Calu3 (cell line): Measurements from ENCODE around the gene EYA3. TPM values are rescaled to one million over a fixed set of nuclear protein-coding genes. Genes with fewer than 3 reads are reported as not detected.

Experiments used
- BruUV-seq: library from RNA; stranded (reverse); fragments of 400-500 nt; replicated peaks from 2 replicates; lab custom pipeline; 2021; lab: Mats Ljungman, UMichigan
- CTCF ChIA-PET: fragments of 300-600 bp; sonication (Branson Sonifier 250); formaldehyde crosslinking; loops from one replicate; lab custom pipeline; 2022; ENCODE audit warnings: antibody characterized with exemption; lab: Charles Lee
- DNase-seq: peaks from one replicate; pipeline ENCODE4 v3.0.0; 2022
- H3K27ac Mint-ChIP-seq: one replicate; pipeline ENCODE4 v1.8.0; 2022; ENCODE audit warnings: mixed read lengths; ENCODE audit not compliant: unreplicated experiment
- H3K27me3 Mint-ChIP-seq: one replicate; pipeline ENCODE4 v1.8.0; 2022; ENCODE audit warnings: mixed read lengths; ENCODE audit not compliant: unreplicated experiment
- H3K36me3 Mint-ChIP-seq: one replicate; pipeline ENCODE4 v1.8.0; 2022; ENCODE audit warnings: mild to moderate bottlenecking, moderate library complexity, mixed read lengths; ENCODE audit not compliant: insufficient read depth, unreplicated experiment
- H3K4me1 Mint-ChIP-seq: one replicate; pipeline ENCODE4 v1.8.0; 2022; ENCODE audit warnings: mild to moderate bottlenecking, low read depth, mixed read lengths; ENCODE audit not compliant: unreplicated experiment
- H3K4me3 Mint-ChIP-seq: one replicate; pipeline ENCODE4 v1.8.0; 2022; ENCODE audit warnings: mild to moderate bottlenecking, low read depth, moderate library complexity, mixed read lengths; ENCODE audit not compliant: unreplicated experiment
- H3K9me3 Mint-ChIP-seq: one replicate; pipeline ENCODE4 v1.8.0; 2022; ENCODE audit warnings: low read depth, mixed read lengths; ENCODE audit not compliant: unreplicated experiment
- CTCF ChIP-seq: fragments of 200-600 bp; IDR thresholded peaks from one replicate; pipeline ENCODE4 v1.8.0; 2022; ENCODE audit warnings: antibody characterized with exemption; ENCODE audit not compliant: unreplicated experiment
- intact Hi-C: fragments of 100-400 bp; cut with micrococcal nuclease; formaldehyde crosslinking; loops from one replicate; pipeline ENCODE4 v1.10.0; 2022; ENCODE audit not compliant: unreplicated experiment
- total RNA-seq: library from RNA; stranded (reverse); gene quantifications from 2 replicates; pipeline ENCODE4 v1.2.3, GENCODE V29; 2022

EYA3 gene
- total RNA-seq, 1 experiment from 2014 or later: 18.8 TPM

GRCh38 chr1:28115267-28115666 lies 26.9 kb upstream of the EYA3 start:
- peak; percentile 47 for DNase-seq
- BruUV-seq: no TSS peak
- H3K9me3 Mint-ChIP-seq: no peaks in the 10 kb centered on the region
- no peaks in the 10 kb centered on the region for H3K27me3 Mint-ChIP-seq
- intact Hi-C loops: no loop called here
- TF ChIP-seq CTCF: no peak
- H3K27ac Mint-ChIP-seq: peak overlapping the region; percentile 42
- H3K4me1 Mint-ChIP-seq: peaks cover 21% of the 10 kb centered on the region
- H3K36me3 Mint-ChIP-seq: no peaks in the 10 kb centered on the region
- no peak overlapping the region for H3K4me3 Mint-ChIP-seq
- CTCF ChIA-PET: interaction anchor here (0.6 to 0.8 kb wide), 2 partner anchors 10 to 270 kb away, joined by 3 read pairs; no protein-coding TSS in a partner anchor

GRCh38 chr1:28114844-28115243 lies 26.4 kb upstream of the EYA3 start:
- Mint-ChIP-seq H3K4me3 (no peak overlapping the region), H3K27ac (peak overlapping the region; percentile 42), H3K4me1 (peaks cover 21% of the 10 kb centered on the region), H3K36me3 (no peaks in the 10 kb centered on the region), H3K9me3 (no peaks in the 10 kb centered on the region), H3K27me3 (no peaks in the 10 kb centered on the region)
- TF ChIP-seq CTCF: no peak
- CTCF ChIA-PET: interaction anchor here (0.6 to 0.8 kb wide), 2 partner anchors 10 to 271 kb away, joined by 3 read pairs; no protein-coding TSS in a partner anchor
- DNase-seq: no peak
- intact Hi-C loops: no loop called here
- no TSS peak for BruUV-seq

- CTCF ChIA-PET: interaction anchor here (0.7 to 1.4 kb wide), 2 partner anchors 27 to 40 kb away, joined by 4 to 6 read pairs; no protein-coding TSS in a partner anchor
- DNase-seq: no peak
- H3K27me3 Mint-ChIP-seq: no peaks in the 10 kb centered on the region
- no peak overlapping the region for H3K4me3 Mint-ChIP-seq
- intact Hi-C loops: no loop called here
- peaks cover 21% of the 10 kb centered on the region for H3K4me1 Mint-ChIP-seq
- H3K27ac Mint-ChIP-seq: no peak overlapping the region
- no peak for TF ChIP-seq CTCF
- BruUV-seq: no TSS peak
- no peaks in the 10 kb centered on the region for H3K9me3 Mint-ChIP-seq
- no peaks in the 10 kb centered on the region for H3K36me3 Mint-ChIP-seq
These were observed 24.8 kb upstream of the EYA3 start for GRCh38 chr1:28113242-28113572.

GRCh38 chr1:28112388-28113241 lies 24.2 kb upstream of the EYA3 start:
- DNase-seq: no peak
- no TSS peak for BruUV-seq
- intact Hi-C loops: no loop called here
- no peak overlapping the region for H3K4me3 Mint-ChIP-seq
- no peaks in the 10 kb centered on the region for H3K9me3 Mint-ChIP-seq
- TF ChIP-seq CTCF: no peak
- H3K4me1 Mint-ChIP-seq: peaks cover 21% of the 10 kb centered on the region
- no peaks in the 10 kb centered on the region for H3K27me3 Mint-ChIP-seq
- peak overlapping the region; percentile 55 for H3K27ac Mint-ChIP-seq
- CTCF ChIA-PET: interaction anchor here (0.7 to 1.4 kb wide), 2 partner anchors 28 to 41 kb away, joined by 4 to 6 read pairs; no protein-coding TSS in a partner anchor
- no peaks in the 10 kb centered on the region for H3K36me3 Mint-ChIP-seq
